K562 (cell line): Measurements from ENCODE around the gene LRRC43. TPM values are rescaled to one million over a fixed set of nuclear protein-coding genes. Genes with fewer than 3 reads are reported as not detected.

Experiments
- ARID2 ChIP-seq: fragments of 450-650 bp; IDR thresholded peaks from 2 replicates; pipeline ENCODE4 v1.6.1; 2017; ENCODE audit warnings: antibody characterized with exemption, mild to moderate bottlenecking
- BRF1 ChIP-seq: IDR thresholded peaks from 3 replicates; pipeline ENCODE4 v1.6.1; 2011; ENCODE audit warnings: borderline replicate concordance, mild to moderate bottlenecking; ENCODE audit not compliant: insufficient read length; ENCODE audit errors: extremely low read depth
- CBX1 ChIP-seq: sonication (generic); IDR thresholded peaks from 2 replicates; pipeline ENCODE4 v1.6.1; 2016; ENCODE audit warnings: antibody characterized with exemption, low read depth, mild to moderate bottlenecking
- CREB5 ChIP-seq: fragments of 250-450 bp; sonication (Bioruptor Pico); IDR thresholded peaks from 2 replicates; pipeline ENCODE4 v1.5.0; 2020; ENCODE audit warnings: mild to moderate bottlenecking
- DEAF1 ChIP-seq: fragments of 450-650 bp; formaldehyde crosslinking; IDR thresholded peaks from 2 replicates; pipeline ENCODE4 v1.4.0; 2020; ENCODE audit warnings: mild to moderate bottlenecking, moderate library complexity
- ETV5 ChIP-seq: sonication (generic); formaldehyde crosslinking; IDR thresholded peaks from 2 replicates; pipeline ENCODE4 v1.4.0; 2020; ENCODE audit warnings: low read depth, mild to moderate bottlenecking, missing genetic modification reagents
- FIP1L1 ChIP-seq: fragments of 200-400 bp; formaldehyde crosslinking; IDR thresholded peaks from 2 replicates; pipeline ENCODE4 v1.6.1; 2018; ENCODE audit warnings: mild to moderate bottlenecking, low read depth, low read length; ENCODE audit not compliant: poor library complexity, severe bottlenecking
- HDAC1 ChIP-seq, 2 experiments: fragments of 450-650 bp; IDR thresholded peaks; 2 replicates each; pipeline ENCODE4 v1.6.1; 2016 to 2017; ENCODE audit warnings: inconsistent platforms in 1 of 2, mild to moderate bottlenecking in 1 of 2, moderate library complexity in 1 of 2
- HNRNPH1 ChIP-seq: fragments of 200-400 bp; formaldehyde crosslinking; optimal IDR thresholded peaks from 2 replicates; pipeline ENCODE3; 2017; ENCODE audit warnings: low read depth, mild to moderate bottlenecking, low read length, moderate library complexity
- HSF4 ChIP-seq: fragments of 250-450 bp; sonication (Bioruptor Pico); IDR thresholded peaks from 2 replicates; pipeline ENCODE4 v2.1.2; 2022; ENCODE audit warnings: mild to moderate bottlenecking, moderate library complexity, borderline replicate concordance
- MCM2 ChIP-seq: fragments of 450-650 bp; IDR thresholded peaks from 2 replicates; pipeline ENCODE4 v1.6.1; 2017; ENCODE audit warnings: low read depth, mild to moderate bottlenecking
- MCM7 ChIP-seq, 2 experiments: fragments of 450-650 bp; IDR thresholded peaks; 2 replicates each; pipeline ENCODE4 v1.6.1; 2016 to 2018
- MED1 ChIP-seq: sonication (generic); formaldehyde crosslinking; IDR thresholded peaks from 2 replicates; pipeline ENCODE4 v1.8.1; 2023; ENCODE audit warnings: missing genetic modification reagents, borderline replicate concordance
- PHF21A ChIP-seq: fragments of 450-650 bp; IDR thresholded peaks from 2 replicates; pipeline ENCODE4 v1.6.1; 2017; ENCODE audit warnings: low read depth, borderline replicate concordance
- POLR2AphosphoS2 ChIP-seq: IDR thresholded peaks from 2 replicates; pipeline ENCODE4 v1.6.1; 2012; ENCODE audit warnings: low read length, improper control_type of control experiment
- POLR2G ChIP-seq: fragments of 200-400 bp; formaldehyde crosslinking; IDR thresholded peaks from 2 replicates; pipeline ENCODE4 v1.6.1; 2017; ENCODE audit warnings: low read depth, mild to moderate bottlenecking, antibody characterized with exemption, low read length, moderate library complexity
- PRMT5 ChIP-seq: sonication (generic); formaldehyde crosslinking; IDR thresholded peaks from 2 replicates; pipeline ENCODE4 v1.5.0; 2020; ENCODE audit warnings: missing genetic modification reagents
- RBM14 ChIP-seq: fragments of 200-400 bp; formaldehyde crosslinking; IDR thresholded peaks from 2 replicates; pipeline ENCODE4 v1.6.1; 2018; ENCODE audit warnings: low read depth, mild to moderate bottlenecking, low read length, moderate library complexity, borderline replicate concordance; ENCODE audit not compliant: insufficient read depth
- SOX6 ChIP-seq: fragments of 450-650 bp; IDR thresholded peaks from 2 replicates; pipeline ENCODE4 v1.6.1; 2014; ENCODE audit warnings: mild to moderate bottlenecking
- ZBTB8A ChIP-seq: fragments of 450-650 bp; IDR thresholded peaks from 2 replicates; pipeline ENCODE4 v1.6.1; 2018; ENCODE audit warnings: mild to moderate bottlenecking, moderate library complexity; ENCODE audit not compliant: partially characterized antibody
- ZNF140 ChIP-seq: fragments of 250-450 bp; sonication (Bioruptor Pico); IDR thresholded peaks from 2 replicates; pipeline ENCODE4 v1.8.0; 2021; ENCODE audit warnings: moderate library complexity, mild to moderate bottlenecking, inconsistent platforms
- ZNF217 ChIP-seq: sonication (generic); formaldehyde crosslinking; IDR thresholded peaks from 2 replicates; pipeline ENCODE4 v1.8.0; 2022; ENCODE audit warnings: mild to moderate bottlenecking, missing genetic modification reagents
- ZNF518B ChIP-seq: fragments of 250-450 bp; sonication (Bioruptor Pico); IDR thresholded peaks from 2 replicates; pipeline ENCODE4 v1.5.0; 2021; ENCODE audit warnings: mild to moderate bottlenecking, moderate library complexity
- polyA plus RNA-seq, 8 experiments: library from polyadenylated mRNA; depleted of rRNA in 4 of 8; stranded (reverse) in 5 of 8; unstranded in 3 of 8; fragments of >200 nt; fragmentation: Nextera tagmentation in 2 of 8; fragmentation: Illumina TruSeq in 1 of 8; extraction: Ambion mirVana in 2 of 8; extraction: Trizol in 1 of 8; gene quantifications; 2 replicates each; pipeline versions ENCODE4 v1.2.1 to v1.2.3, GENCODE V29; 2011 to 2014; ENCODE audit warnings: inconsistent platforms in 1 of 8, missing spikeins in 1 of 8
- total RNA-seq, 7 experiments: library from RNA; depleted of rRNA in 6 of 7; stranded (reverse); fragments of >200 nt in 6 of 7; fragmentation: Illumina TruSeq in 2 of 7; extraction: Trizol in 2 of 7; gene quantifications; 2 replicates each; pipeline versions ENCODE4 v1.2.1 to v1.2.3, GENCODE V29; 2011 to 2021; ENCODE audit warnings: low replicate concordance in 1 of 7

The LRRC43 gene
- total and polyA plus RNA-seq, 9 of the 15 experiments (the other 6 are each of a cell fraction or from before 2014, with no cell fraction given), result 0.19 TPM; not detected in 8

GRCh38 chr12:122226366-122227125, 43.6 kb downstream of the LRRC43 start (continued):
- TF ChIP-seq BRF1, result no peak
- no peak for TF ChIP-seq CREB5 (CRISPR knock-in tag)
- no peak for TF ChIP-seq HNRNPH1
- TF ChIP-seq ZBTB8A, result no peak
- TF ChIP-seq HSF4 (CRISPR knock-in tag), result no peak
- TF ChIP-seq HDAC1 (IDR thresholded peaks at IDR 0.05), result peak; percentile 15 to 97; a peak in 2 of 4 replicates
- 0 out of 2 replicates have a peak, but pooled peaks have one; percentile 90 for TF ChIP-seq MED1 (CRISPR knock-in tag)
- no peak for TF ChIP-seq POLR2AphosphoS2
- no peak for TF ChIP-seq DEAF1 (CRISPR knock-in tag)
- no peak for TF ChIP-seq ZNF217 (CRISPR knock-in tag)
- TF ChIP-seq ARID2, result no peak
- no peak for TF ChIP-seq ETV5
- 0 out of 2 replicates have a peak, but pooled peaks have one; percentile 43 for TF ChIP-seq CBX1
- TF ChIP-seq MCM7 (IDR thresholded peaks at IDR 0.05), result no peak
- no peak for TF ChIP-seq ZNF140 (CRISPR knock-in tag)
- TF ChIP-seq PHF21A, result no peak
- TF ChIP-seq RBM14, result no peak
- TF ChIP-seq MCM2, result no peak
- no peak for TF ChIP-seq ZNF518B (CRISPR knock-in tag)
- TF ChIP-seq FIP1L1, result no peak
- TF ChIP-seq POLR2G, result no peak
- TF ChIP-seq SOX6, result no peak
- peak; percentile 89 for TF ChIP-seq PRMT5 (CRISPR knock-in tag)
